Neutrophil (primary cell): ENCODE data around the gene SMARCA4.

ENCODE experiments used
- H3K27ac ChIP-seq: fragments of 200-600 bp; sonication (generic); 2 replicates; pipeline ENCODE4 v1.5.1; 2016; ENCODE audit warnings: mild to moderate bottlenecking, moderate library complexity
- H3K27me3 ChIP-seq: fragments of 200-600 bp; sonication (generic); 2 replicates; pipeline ENCODE4 v1.6.0; 2016; ENCODE audit warnings: mild to moderate bottlenecking
- H3K36me3 ChIP-seq: fragments of 200-600 bp; sonication (generic); 2 replicates; pipeline ENCODE4 v1.5.1; 2017
- H3K4me1 ChIP-seq, 2 experiments: fragments of 200-600 bp in 1 of 2; sonication (generic) in 1 of 2; 1 replicate in 1 of 2; 2 replicates in 1 of 2; pipeline versions ENCODE4 v1.5.1 to v1.6.1; 2013 to 2016; ENCODE audit warnings: low read depth in 1 of 2, low read length in 1 of 2, mild to moderate bottlenecking in 1 of 2, moderate library complexity in 1 of 2; ENCODE audit not compliant: control insufficient read depth in 1 of 2, insufficient read depth in 1 of 2
- H3K4me3 ChIP-seq, 2 experiments: fragments of 200-600 bp in 1 of 2; sonication (generic) in 1 of 2; 1 replicate in 1 of 2; 2 replicates in 1 of 2; pipeline ENCODE4 v1.5.1; 2013 to 2016; ENCODE audit warnings: low read depth in 1 of 2, low read length in 1 of 2, mild to moderate bottlenecking in 1 of 2, moderate library complexity in 1 of 2
- H3K9me3 ChIP-seq: fragments of 200-600 bp; sonication (generic); 2 replicates; pipeline ENCODE4 v1.5.1; 2016
- CTCF ChIP-seq: fragments of 200-600 bp; sonication (generic); IDR thresholded peaks from 2 replicates; pipeline ENCODE4 v1.5.1; 2016; ENCODE audit warnings: antibody characterized with exemption

The SMARCA4 gene

GRCh38 chr19:11111117-11111770 is 150.4 kb downstream of the SMARCA4 start:
- no peak for TF ChIP-seq CTCF

GRCh38 chr19:11111771-11112144 is 150.9 kb downstream of the SMARCA4 start:
- Histone ChIP-seq H3K4me1 (no peaks in the 10 kb centered on the region), H3K27ac (no peak overlapping the region), H3K27me3 (no peaks in the 10 kb centered on the region), H3K9me3 (no peaks in the 10 kb centered on the region), H3K36me3 (no peaks in the 10 kb centered on the region), H3K4me3 (no peak overlapping the region)
- no peak for TF ChIP-seq CTCF

More at GRCh38 chr19:11111117-11111770, 150.4 kb downstream of the SMARCA4 start:
- H3K9me3 ChIP-seq = no peaks in the 10 kb centered on the region
- no peaks in the 10 kb centered on the region for H3K27me3 ChIP-seq
- no peaks in the 10 kb centered on the region for H3K4me1 ChIP-seq
- no peak overlapping the region for H3K27ac ChIP-seq
- H3K36me3 ChIP-seq = no peaks in the 10 kb centered on the region
- no peak overlapping the region for H3K4me3 ChIP-seq
